Measurements from ENCODE around the gene ATAT1.

The ATAT1 gene

GRCh38 chr6:30611856-30612194 lies 14.8 kb upstream of the ATAT1 start:
- no peak for TF ChIP-seq REST (IDR thresholded peaks at IDR 0.05; ENCODE audit: insufficient replicate concordance, low read depth)
- TF ChIP-seq, protein P1, sequence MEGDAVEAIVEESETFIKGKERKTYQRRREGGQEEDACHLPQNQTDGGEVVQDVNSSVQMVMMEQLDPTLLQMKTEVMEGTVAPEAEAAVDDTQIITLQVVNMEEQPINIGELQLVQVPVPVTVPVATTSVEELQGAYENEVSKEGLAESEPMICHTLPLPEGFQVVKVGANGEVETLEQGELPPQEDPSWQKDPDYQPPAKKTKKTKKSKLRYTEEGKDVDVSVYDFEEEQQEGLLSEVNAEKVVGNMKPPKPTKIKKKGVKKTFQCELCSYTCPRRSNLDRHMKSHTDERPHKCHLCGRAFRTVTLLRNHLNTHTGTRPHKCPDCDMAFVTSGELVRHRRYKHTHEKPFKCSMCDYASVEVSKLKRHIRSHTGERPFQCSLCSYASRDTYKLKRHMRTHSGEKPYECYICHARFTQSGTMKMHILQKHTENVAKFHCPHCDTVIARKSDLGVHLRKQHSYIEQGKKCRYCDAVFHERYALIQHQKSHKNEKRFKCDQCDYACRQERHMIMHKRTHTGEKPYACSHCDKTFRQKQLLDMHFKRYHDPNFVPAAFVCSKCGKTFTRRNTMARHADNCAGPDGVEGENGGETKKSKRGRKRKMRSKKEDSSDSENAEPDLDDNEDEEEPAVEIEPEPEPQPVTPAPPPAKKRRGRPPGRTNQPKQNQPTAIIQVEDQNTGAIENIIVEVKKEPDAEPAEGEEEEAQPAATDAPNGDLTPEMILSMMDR (IDR thresholded peaks at IDR 0.05; ENCODE audit: insufficient read depth, low read length): no peak
- no peak for TF ChIP-seq GABPA (IDR thresholded peaks at IDR 0.05; ENCODE audit: low read depth)
- TF ChIP-seq POLR2AphosphoS5 (IDR thresholded peaks at IDR 0.05; ENCODE audit: low read depth): no peak
- no peak for TF ChIP-seq SPI1 (IDR thresholded peaks at IDR 0.05; ENCODE audit: borderline replicate concordance, low read depth)

GRCh38 chr6:30612213-30612612 lies 14.5 kb upstream of the ATAT1 start:
- Histone ChIP-seq H3K4me3 (replicated peaks; ENCODE audit: insufficient read depth, low read length) (no peak overlapping the region), H3K27ac (replicated peaks) (no peak overlapping the region), H3K27me3 (ENCODE audit: insufficient read depth, poor library complexity, severe bottlenecking) (no peaks in the 10 kb centered on the region)
- TF ChIP-seq REST (IDR thresholded peaks at IDR 0.05; ENCODE audit: insufficient replicate concordance, low read depth) (no peak), GABPA (IDR thresholded peaks at IDR 0.05; ENCODE audit: low read depth) (no peak), POLR2AphosphoS5 (IDR thresholded peaks at IDR 0.05; ENCODE audit: low read depth) (no peak), SPI1 (IDR thresholded peaks at IDR 0.05; ENCODE audit: borderline replicate concordance, low read depth) (no peak)
- TF ChIP-seq, protein P1 (IDR thresholded peaks at IDR 0.05; ENCODE audit: insufficient read depth, low read length): no peak
- no peak for DNase-seq (ENCODE audit: low read depth in 1 of 2, low spot score in 1 of 2)

More at GRCh38 chr6:30611856-30612194, 14.8 kb upstream of the ATAT1 start:
- Histone ChIP-seq H3K27ac (replicated peaks) (no peak overlapping the region), H3K4me3 (replicated peaks; ENCODE audit: insufficient read depth, low read length) (no peak overlapping the region), H3K27me3 (ENCODE audit: insufficient read depth, poor library complexity, severe bottlenecking) (no peaks in the 10 kb centered on the region)
- no peak for DNase-seq (ENCODE audit: low read depth in 1 of 2, low spot score in 1 of 2)

GRCh38 chr6:30612687-30613248 lies 13.9 kb upstream of the ATAT1 start:
- TF ChIP-seq POLR2AphosphoS5 (IDR thresholded peaks at IDR 0.05; ENCODE audit: low read depth) (no peak), SPI1 (IDR thresholded peaks at IDR 0.05; ENCODE audit: borderline replicate concordance, low read depth) (no peak), REST (IDR thresholded peaks at IDR 0.05; ENCODE audit: insufficient replicate concordance, low read depth) (no peak), GABPA (IDR thresholded peaks at IDR 0.05; ENCODE audit: low read depth) (no peak)
- TF ChIP-seq, protein P1 (IDR thresholded peaks at IDR 0.05; ENCODE audit: insufficient read depth, low read length): no peak
- H3K27me3 ChIP-seq (ENCODE audit: insufficient read depth, poor library complexity, severe bottlenecking): no peaks in the 10 kb centered on the region
- DNase-seq (ENCODE audit: low read depth in 1 of 2, low spot score in 1 of 2): no peak
- no peak overlapping the region for H3K27ac ChIP-seq (replicated peaks)
- H3K4me3 ChIP-seq (replicated peaks; ENCODE audit: insufficient read depth, low read length): no peak overlapping the region

All from HL-60 (cell line).